H1 (cell line): ENCODE results near the gene ASPHD2. TPM values are rescaled to one million over a fixed set of nuclear protein-coding genes. Genes with fewer than 3 reads are reported as not detected.

Source experiments
- CTCF ChIA-PET: fragments of 300-600 bp; sonication (Branson Sonifier 250); formaldehyde crosslinking; loops from one replicate; lab custom pipeline; 2021; ENCODE audit not compliant: partially characterized antibody; lab: Charles Lee
- POLR2A ChIA-PET: fragments of 300-600 bp; sonication (Branson Sonifier 250); formaldehyde crosslinking; loops from one replicate; lab custom pipeline; 2021; ENCODE audit warnings: inconsistent platforms; ENCODE audit not compliant: partially characterized antibody; lab: Charles Lee
- DNase-seq, 2 experiments: peaks; one replicate each; pipeline versions ENCODE4 v3.0.0 to v3.0.0-alpha.2; 2010 to 2022; ENCODE audit warnings: low spot score in 2 of 2, low read depth in 1 of 2, mixed read lengths in 1 of 2
- FAIRE-seq: peaks from 2 replicates; lab custom pipeline; 2011; peaks lifted over from hg19 to GRCh38; lab: Jason Lieb, UNC
- H2AFZ ChIP-seq: 2 replicates; pipeline ENCODE4 v1.8.1; 2012; ENCODE audit warnings: low read length, inconsistent platforms
- H2AK5ac ChIP-seq: 2 replicates; pipeline ENCODE4 v1.6.1; 2013; ENCODE audit warnings: low read depth, low read length
- H2BK120ac ChIP-seq: replicated peaks from 2 replicates; pipeline ENCODE3; 2013; ENCODE audit warnings: low read depth, low read length, inconsistent platforms
- H2BK12ac ChIP-seq: 2 replicates; pipeline ENCODE4 v1.6.1; 2013; ENCODE audit warnings: low read depth, low read length
- H2BK15ac ChIP-seq: 2 replicates; pipeline ENCODE4 v1.6.1; 2013; ENCODE audit warnings: low read length
- H2BK20ac ChIP-seq: 2 replicates; pipeline ENCODE4 v1.6.1; 2013; ENCODE audit warnings: low read length
- H2BK5ac ChIP-seq: 2 replicates; pipeline ENCODE4 v1.6.1; 2013; ENCODE audit warnings: low read depth, low read length
- H3K14ac ChIP-seq: 2 replicates; pipeline ENCODE4 v1.6.1; 2013; ENCODE audit warnings: inconsistent platforms; ENCODE audit not compliant: insufficient read length
- H3K18ac ChIP-seq: 2 replicates; pipeline ENCODE4 v1.6.1; 2013; ENCODE audit warnings: low read length; ENCODE audit errors: extremely low read depth
- H3K23ac ChIP-seq: 2 replicates; pipeline ENCODE4 v1.6.1; 2013; ENCODE audit warnings: inconsistent platforms; ENCODE audit not compliant: insufficient read length
- H3K23me2 ChIP-seq: 2 replicates; pipeline ENCODE4 v1.6.1; 2013; ENCODE audit warnings: low read depth, low read length
- H3K27ac ChIP-seq: 2 replicates; pipeline ENCODE4 v1.6.1; 2011; ENCODE audit warnings: low read depth, low read length, inconsistent platforms
- H3K27me3 ChIP-seq, 4 experiments: replicated peaks in 1 of 4; 1 replicate in 1 of 4; 2 replicates in 3 of 4; pipeline versions ENCODE4 v1.6.1 to v1.8.1; 2011 to 2013; ENCODE audit warnings: low read length in 3 of 4, mild to moderate bottlenecking in 3 of 4, inconsistent platforms in 2 of 4, mixed read lengths in 2 of 4, moderate library complexity in 1 of 4; ENCODE audit not compliant: control insufficient read depth in 3 of 4, insufficient read depth in 3 of 4; ENCODE audit errors: extremely low read depth in 1 of 4
- H3K36me3 ChIP-seq, 4 experiments: 2 replicates each; pipeline versions ENCODE4 v1.6.1 to v1.8.1; 2011 to 2013; ENCODE audit warnings: mild to moderate bottlenecking in 4 of 4, low read length in 3 of 4, moderate library complexity in 2 of 4, control low read depth in 1 of 4, inconsistent platforms in 1 of 4; ENCODE audit not compliant: insufficient read depth in 4 of 4, control insufficient read depth in 2 of 4
- H3K4ac ChIP-seq: replicated peaks from 2 replicates; pipeline ENCODE3; 2013; ENCODE audit warnings: low read length, low read depth, mixed read lengths, inconsistent platforms; ENCODE audit not compliant: insufficient read length
- H3K4me1 ChIP-seq, 4 experiments: replicated peaks in 1 of 4; 1 replicate in 1 of 4; 2 replicates in 3 of 4; pipeline versions ENCODE4 v1.6.1 to v1.8.1; 2011 to 2013; ENCODE audit warnings: low read length in 3 of 4, inconsistent platforms in 2 of 4, mixed read lengths in 1 of 4; ENCODE audit not compliant: insufficient read depth in 4 of 4, control insufficient read depth in 3 of 4
- H3K4me2 ChIP-seq, 2 experiments: 2 replicates each; pipeline versions ENCODE4 v1.6.1 to v1.8.1; 2011 to 2013; ENCODE audit warnings: low read depth in 2 of 2, low read length in 2 of 2, control low read depth in 1 of 2, inconsistent platforms in 1 of 2, mild to moderate bottlenecking in 1 of 2; ENCODE audit not compliant: insufficient read depth in 1 of 2
- H3K4me3 ChIP-seq, 4 experiments: fragments of 200-600, 300-600 bp in 1 of 4; sonication (generic), shearing (Covaris generic), sonication (Bioruptor Twin) in 1 of 4; 2 replicates each; pipeline versions ENCODE4 v1.5.1 to v1.8.1; 2011 to 2016; ENCODE audit warnings: low read length in 4 of 4, low read depth in 3 of 4, control low read depth in 2 of 4, inconsistent platforms in 2 of 4, mild to moderate bottlenecking in 2 of 4, mixed read lengths in 1 of 4, moderate library complexity in 1 of 4; ENCODE audit not compliant: insufficient read depth in 2 of 4; ENCODE audit errors: extremely low read depth in 1 of 4
- H3K56ac ChIP-seq: replicated peaks from 2 replicates; pipeline ENCODE3; 2013; ENCODE audit warnings: low read depth, mild to moderate bottlenecking, mixed read lengths, low read length, inconsistent platforms; ENCODE audit not compliant: insufficient read length
- H3K79me1 ChIP-seq: 2 replicates; pipeline ENCODE4 v1.6.1; 2013; ENCODE audit warnings: low read depth, low read length, control low read depth
- H3K79me2 ChIP-seq, 2 experiments: 2 replicates each; pipeline versions ENCODE4 v1.6.1 to v1.8.1; 2012 to 2013; ENCODE audit warnings: low read length in 2 of 2, mild to moderate bottlenecking in 2 of 2, inconsistent platforms in 1 of 2; ENCODE audit not compliant: insufficient read depth in 2 of 2, control insufficient read depth in 1 of 2
- H3K9ac ChIP-seq, 4 experiments: replicated peaks in 1 of 4; 1 replicate in 1 of 4; 2 replicates in 3 of 4; pipeline versions ENCODE4 v1.6.1 to v1.8.1; 2011 to 2013; ENCODE audit warnings: low read depth in 3 of 4, low read length in 3 of 4, control low read depth in 2 of 4, mild to moderate bottlenecking in 2 of 4, moderate library complexity in 2 of 4, inconsistent platforms in 1 of 4; ENCODE audit errors: extremely low read depth in 1 of 4
- H3K9me3 ChIP-seq, 2 experiments: 2 replicates each; pipeline versions ENCODE4 v1.6.1 to v1.8.1; 2012 to 2013; ENCODE audit warnings: mild to moderate bottlenecking in 2 of 2, moderate library complexity in 2 of 2, control low read depth in 1 of 2, inconsistent platforms in 1 of 2, low read depth in 1 of 2, low read length in 1 of 2, mixed read lengths in 1 of 2; ENCODE audit not compliant: insufficient read depth in 2 of 2
- H4K20me1 ChIP-seq, 2 experiments: replicated peaks in 1 of 2; 2 replicates each; pipeline versions ENCODE3 to v1.8.1; 2011 to 2013; ENCODE audit warnings: inconsistent platforms in 2 of 2, low read length in 2 of 2, mild to moderate bottlenecking in 1 of 2; ENCODE audit not compliant: insufficient read depth in 2 of 2, control insufficient read depth in 1 of 2
- H4K5ac ChIP-seq: 2 replicates; pipeline ENCODE4 v1.6.1; 2013; ENCODE audit warnings: low read length, low read depth, mixed read lengths, inconsistent platforms; ENCODE audit not compliant: insufficient read length
- H4K8ac ChIP-seq: 2 replicates; pipeline ENCODE4 v1.8.0; 2013; ENCODE audit warnings: mild to moderate bottlenecking, moderate library complexity, low read length, inconsistent platforms; ENCODE audit not compliant: insufficient read depth; ENCODE audit errors: extremely low read depth
- H4K91ac ChIP-seq: replicated peaks from 2 replicates; pipeline ENCODE3; 2013; ENCODE audit warnings: low read length, mixed read lengths, inconsistent platforms; ENCODE audit not compliant: insufficient read length
- CBX5 ChIP-seq: fragments of 300-800, 300-1000 bp; sonication (generic); IDR thresholded peaks from 2 replicates; pipeline ENCODE4 v1.7.1; 2016; ENCODE audit warnings: antibody characterized with exemption, low read length, low read depth
- CREB1 ChIP-seq: IDR thresholded peaks from 2 replicates; pipeline ENCODE4 v1.6.1; 2012; ENCODE audit warnings: inconsistent platforms
- E2F6 ChIP-seq: IDR thresholded peaks from 2 replicates; pipeline ENCODE4 v1.6.1; 2012; ENCODE audit warnings: inconsistent platforms
- EP300 ChIP-seq, 2 experiments: IDR thresholded peaks; 1 replicate in 1 of 2; 2 replicates in 1 of 2; pipeline ENCODE4 v1.6.1; 2011 to 2012; ENCODE audit warnings: low read depth in 2 of 2, low read length in 2 of 2, mild to moderate bottlenecking in 2 of 2, borderline replicate concordance in 1 of 2, inconsistent platforms in 1 of 2, moderate library complexity in 1 of 2
- EZH2 ChIP-seq: fragments of 200-600 bp; sonication (generic); IDR thresholded peaks from 2 replicates; pipeline ENCODE4 v1.7.1; 2012; ENCODE audit warnings: low read depth, mild to moderate bottlenecking, moderate library complexity, low read length, inconsistent platforms; ENCODE audit not compliant: severe bottlenecking
- HDAC2 ChIP-seq, 2 experiments: fragments of 300-600 bp in 1 of 2; sonication (generic) in 1 of 2; IDR thresholded peaks; 2 replicates each; pipeline ENCODE4 v1.6.1; 2011 to 2012; ENCODE audit warnings: low read depth in 2 of 2, low read length in 2 of 2, mild to moderate bottlenecking in 2 of 2, moderate library complexity in 2 of 2, borderline replicate concordance in 1 of 2, inconsistent platforms in 1 of 2
- JUND ChIP-seq: IDR thresholded peaks from 2 replicates; pipeline ENCODE4 v1.6.1; 2011; ENCODE audit warnings: mild to moderate bottlenecking, improper control_type of control experiment, low read length
- SIRT6 ChIP-seq: IDR thresholded peaks from one replicate; pipeline ENCODE4 v1.7.1; 2012; ENCODE audit warnings: low read length, inconsistent platforms
- SP4 ChIP-seq: IDR thresholded peaks from 2 replicates; pipeline ENCODE4 v1.6.1; 2012; ENCODE audit warnings: low read length, inconsistent platforms
- WGBS, 2 experiments: shearing (Covaris generic) in 1 of 2; methylation state at CpG; one replicate each; pipeline versions ENCODE4 v1.1.6 to v1.1.7; 2013 to 2015; ENCODE audit warnings: low lambda C conversion rate in 2 of 2, mixed read lengths in 2 of 2, inconsistent platforms in 1 of 2, low coverage in 1 of 2, missing lambda C conversion rate in 1 of 2; ENCODE audit not compliant: insufficient replicate concordance in 2 of 2, insufficient coverage in 1 of 2, insufficient read length in 1 of 2; ENCODE audit errors: extremely low coverage in 1 of 2, missing lambda C conversion rate in 1 of 2; 5-methylcytosine and 5-hydroxymethylcytosine counted together
- polyA plus RNA-seq, 7 experiments: library from polyadenylated mRNA; depleted of rRNA in 3 of 7; stranded (reverse) in 5 of 7; unstranded in 2 of 7; fragments of >200 nt in 5 of 7; fragments of 200-250 nt in 2 of 7; gene quantifications; 1 replicate in 5 of 7; 2 replicates in 1 of 7; 4 replicates in 1 of 7; pipeline versions ENCODE4 v1.2.1 to v1.2.3, GENCODE V29; 2011 to 2013; ENCODE audit warnings: missing spikeins in 2 of 7, mixed read lengths in 2 of 7
- total RNA-seq: library from RNA; stranded (reverse); fragmentation: NEBNext Ultra II Directional; extraction: Animal tissue kit (Norgen Biotek cat#: 25700); gene quantifications from 2 replicates; pipeline ENCODE4 v1.2.1, GENCODE V29; 2021
- TF ChIP-seq, protein P1 (sequence below), 3 experiments: IDR thresholded peaks; 1 replicate in 2 of 3; 2 replicates in 1 of 3; pipeline versions ENCODE4 v1.5.1 to v1.6.1; 2011; ENCODE audit warnings: low read length in 3 of 3, mild to moderate bottlenecking in 3 of 3, inconsistent platforms in 2 of 3, low read depth in 1 of 3, moderate library complexity in 1 of 3; ENCODE audit not compliant: insufficient read depth in 1 of 3; ENCODE audit errors: control extremely low read depth in 1 of 3

ASPHD2 gene
- total and polyA plus RNA-seq, 2 of the 8 experiments (the other 6 are each of a cell fraction or from before 2014, with no cell fraction given): 7.2 to 11.0 TPM

DNA sequence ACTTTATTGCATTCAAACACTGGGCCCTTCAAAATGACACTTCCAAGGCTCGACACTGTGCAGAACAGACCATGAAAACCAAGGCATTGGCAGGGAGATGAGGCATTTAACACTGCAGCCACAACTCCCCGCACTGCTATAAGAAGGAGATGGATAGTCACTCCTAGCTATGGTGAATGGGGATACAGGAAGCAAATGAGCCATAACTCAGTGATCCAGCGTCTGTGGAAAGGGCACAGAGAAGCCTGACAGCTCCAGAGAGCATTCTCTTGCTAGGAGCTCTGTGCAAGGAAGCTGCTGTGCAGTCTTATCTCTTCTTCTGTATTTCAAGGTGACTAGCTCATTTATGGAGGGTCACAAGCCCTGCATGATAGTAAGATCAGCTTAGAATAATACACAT, 33.6 kb downstream of the ASPHD2 start:
- H3K9me3 ChIP-seq: no peaks in the 10 kb centered on the region
- peaks cover 14 to 67% (median 43%) of the 10 kb centered on the region in 4 experiments for H3K36me3 ChIP-seq
- 98% methylated on average over 3 of the region's 3 CpGs; no CpG with 5 or more reads in 1 of the 2 experiments for WGBS, 2 experiments
- H3K27ac ChIP-seq: no peak overlapping the region
- peaks cover 5 to 9% of the 10 kb centered on the region in 2 experiments for H4K20me1 ChIP-seq
- H2BK15ac ChIP-seq: no peak overlapping the region
- no peak overlapping the region for H2BK12ac ChIP-seq
- H3K14ac ChIP-seq: no peak overlapping the region
- no peaks in the 10 kb centered on the region for H3K27me3 ChIP-seq
- H3K4me1 ChIP-seq: no peaks in the 10 kb centered on the region
- no peak overlapping the region for H4K8ac ChIP-seq
- ChIA-PET CTCF (interaction anchor here (1.0 to 7.8 kb wide), 14 partner anchors 8 to 125 kb away, joined by 3 to 98 read pairs (median 8); no protein-coding TSS in a partner anchor), POLR2A (interaction anchor here (0.6 to 1.5 kb wide), 6 partner anchors 10 to 360 kb away, joined by 3 to 5 read pairs (median 3); partner anchors contain the start of genes HPS4 and SRRD)
- H2AFZ ChIP-seq: no peak overlapping the region
- no peak overlapping the region for H2BK5ac ChIP-seq
- 0 out of 2 replicates have a peak, but pooled peaks cover 2% of the 10 kb centered on the region for H3K79me1 ChIP-seq
- no peak overlapping the region for H3K9ac ChIP-seq
- no peak overlapping the region for H3K56ac ChIP-seq
- H2BK120ac ChIP-seq: no peak overlapping the region
- H3K18ac ChIP-seq: no peak overlapping the region
- DNase-seq (no peak), FAIRE-seq (no peak)
- no peak overlapping the region for H4K91ac ChIP-seq
- no peak overlapping the region for H3K4me2 ChIP-seq
- no peaks in the 10 kb centered on the region for H3K23me2 ChIP-seq
- H4K5ac ChIP-seq: no peak overlapping the region
- no peak overlapping the region for H3K23ac ChIP-seq
- H2AK5ac ChIP-seq: no peak overlapping the region
- H3K79me2 ChIP-seq: peaks cover 0 to 2% of the 10 kb centered on the region in 2 experiments; a peak in 1 of 4 replicates
- H2BK20ac ChIP-seq: no peak overlapping the region
- no peak overlapping the region for H3K4me3 ChIP-seq
- no peak overlapping the region for H3K4ac ChIP-seq
- TF ChIP-seq HDAC2 (IDR thresholded peaks at IDR 0.05; ENCODE audit: borderline replicate concordance in 1 of 2, low read depth in 2 of 2, low read length in 2 of 2) (no peak), CREB1 (no peak), SIRT6 (no peak), EZH2 (no peak), CBX5 (no peak), EP300 (IDR thresholded peaks at IDR 0.05; ENCODE audit: borderline replicate concordance in 1 of 2, low read depth in 2 of 2, low read length in 2 of 2) (no peak), E2F6 (no peak), JUND (no peak), SP4 (no peak)
- TF ChIP-seq, protein P1, sequence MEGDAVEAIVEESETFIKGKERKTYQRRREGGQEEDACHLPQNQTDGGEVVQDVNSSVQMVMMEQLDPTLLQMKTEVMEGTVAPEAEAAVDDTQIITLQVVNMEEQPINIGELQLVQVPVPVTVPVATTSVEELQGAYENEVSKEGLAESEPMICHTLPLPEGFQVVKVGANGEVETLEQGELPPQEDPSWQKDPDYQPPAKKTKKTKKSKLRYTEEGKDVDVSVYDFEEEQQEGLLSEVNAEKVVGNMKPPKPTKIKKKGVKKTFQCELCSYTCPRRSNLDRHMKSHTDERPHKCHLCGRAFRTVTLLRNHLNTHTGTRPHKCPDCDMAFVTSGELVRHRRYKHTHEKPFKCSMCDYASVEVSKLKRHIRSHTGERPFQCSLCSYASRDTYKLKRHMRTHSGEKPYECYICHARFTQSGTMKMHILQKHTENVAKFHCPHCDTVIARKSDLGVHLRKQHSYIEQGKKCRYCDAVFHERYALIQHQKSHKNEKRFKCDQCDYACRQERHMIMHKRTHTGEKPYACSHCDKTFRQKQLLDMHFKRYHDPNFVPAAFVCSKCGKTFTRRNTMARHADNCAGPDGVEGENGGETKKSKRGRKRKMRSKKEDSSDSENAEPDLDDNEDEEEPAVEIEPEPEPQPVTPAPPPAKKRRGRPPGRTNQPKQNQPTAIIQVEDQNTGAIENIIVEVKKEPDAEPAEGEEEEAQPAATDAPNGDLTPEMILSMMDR (IDR thresholded peaks at IDR 0.05; ENCODE audit: control extremely low read depth in 1 of 3, insufficient read depth in 1 of 3, low read depth in 1 of 3, low read length in 3 of 3): no peak
